WTC11 (cell line): ENCODE data around the gene FAXDC2. TPM values are rescaled to one million over a fixed set of nuclear protein-coding genes. Genes with fewer than 3 reads are reported as not detected.

Source experiments
- AFF4 ChIP-seq: sonication (generic); formaldehyde crosslinking; IDR thresholded peaks from 2 replicates; pipeline ENCODE4 v1.8.1; 2023; ENCODE audit warnings: mild to moderate bottlenecking, missing genetic modification reagents, borderline replicate concordance
- CBFB ChIP-seq: sonication (generic); formaldehyde crosslinking; IDR thresholded peaks from 2 replicates; pipeline ENCODE4 v1.8.1; 2022; ENCODE audit warnings: mild to moderate bottlenecking, low read depth, missing genetic modification reagents
- ESRRA ChIP-seq: sonication (generic); formaldehyde crosslinking; IDR thresholded peaks from 2 replicates; pipeline ENCODE4 v1.8.1; 2022; ENCODE audit warnings: mild to moderate bottlenecking, missing genetic modification reagents, borderline replicate concordance
- FOXJ3 ChIP-seq: sonication (generic); formaldehyde crosslinking; IDR thresholded peaks from 2 replicates; pipeline ENCODE4 v1.9.0; 2021; ENCODE audit warnings: missing genetic modification reagents, mild to moderate bottlenecking, borderline replicate concordance
- HMGA2 ChIP-seq: fragments of 250-450 bp; sonication (Bioruptor Pico); IDR thresholded peaks from 2 replicates; pipeline ENCODE4 v1.4.0; 2021; ENCODE audit warnings: mild to moderate bottlenecking, moderate library complexity
- KAT7 ChIP-seq: sonication (generic); formaldehyde crosslinking; IDR thresholded peaks from 2 replicates; pipeline ENCODE4 v1.8.1; 2023; ENCODE audit warnings: missing genetic modification reagents, mild to moderate bottlenecking, borderline replicate concordance
- NFYB ChIP-seq: sonication (generic); formaldehyde crosslinking; conservative IDR thresholded peaks from 2 replicates; pipeline ENCODE4 v1.8.0; 2022; ENCODE audit warnings: low read depth, missing genetic modification reagents
- SOX15 ChIP-seq: fragments of 250-450 bp; sonication (Bioruptor Pico); IDR thresholded peaks from 2 replicates; pipeline ENCODE4 v1.9.0; 2021; ENCODE audit warnings: mild to moderate bottlenecking
- TP53 ChIP-seq: sonication (generic); formaldehyde crosslinking; IDR thresholded peaks from 2 replicates; pipeline ENCODE4 v1.8.1; 2023; ENCODE audit warnings: mild to moderate bottlenecking, missing genetic modification reagents
- ZNF263 ChIP-seq: sonication (generic); formaldehyde crosslinking; IDR thresholded peaks from 2 replicates; pipeline ENCODE4 v1.8.1; 2022; ENCODE audit warnings: low read depth, mild to moderate bottlenecking, moderate library complexity, missing genetic modification reagents
- ZNF281 ChIP-seq: sonication (generic); formaldehyde crosslinking; IDR thresholded peaks from 2 replicates; pipeline ENCODE4 v1.8.0; 2023; ENCODE audit warnings: mild to moderate bottlenecking, missing genetic modification reagents
- ZNF317 ChIP-seq: sonication (generic); formaldehyde crosslinking; IDR thresholded peaks from 2 replicates; pipeline ENCODE4 v1.8.1; 2023; ENCODE audit warnings: low read depth, mild to moderate bottlenecking, moderate library complexity, missing genetic modification reagents, borderline replicate concordance
- ZNF396 ChIP-seq: fragments of 250-450 bp; sonication (Bioruptor Pico); IDR thresholded peaks from 2 replicates; pipeline ENCODE4 v1.8.0; 2021; ENCODE audit warnings: mild to moderate bottlenecking, moderate library complexity, borderline replicate concordance
- ZNF423 ChIP-seq: fragments of 250-450 bp; sonication (Bioruptor Pico); IDR thresholded peaks from 2 replicates; pipeline ENCODE4 v2.1.2; 2022; ENCODE audit warnings: mild to moderate bottlenecking, moderate library complexity
- ZNF671 ChIP-seq: fragments of 250-450 bp; sonication (Bioruptor Pico); IDR thresholded peaks from 2 replicates; pipeline ENCODE4 v1.8.0; 2021; ENCODE audit warnings: mild to moderate bottlenecking
- total RNA-seq: library from RNA; stranded (reverse); gene quantifications from 3 replicates; pipeline ENCODE4 v1.2.3, GENCODE V29; 2021
- TF ChIP-seq, protein P1 (sequence below): fragments of 250-450 bp; sonication (Bioruptor Pico); IDR thresholded peaks from 2 replicates; pipeline ENCODE4 v1.9.0; 2021; ENCODE audit warnings: mild to moderate bottlenecking, borderline replicate concordance
- TF ChIP-seq, protein P2 (sequence below): sonication (generic); formaldehyde crosslinking; IDR thresholded peaks from 2 replicates; pipeline ENCODE4 v1.8.1; 2022; ENCODE audit warnings: mild to moderate bottlenecking, moderate library complexity, missing genetic modification reagents
- TF ChIP-seq, protein P3 (sequence below): sonication (generic); formaldehyde crosslinking; IDR thresholded peaks from 2 replicates; pipeline ENCODE4 v1.8.1; 2023; ENCODE audit warnings: mild to moderate bottlenecking, missing genetic modification reagents
- TF ChIP-seq, protein P4 (sequence below): sonication (generic); formaldehyde crosslinking; IDR thresholded peaks from 2 replicates; pipeline ENCODE4 v1.8.0; 2023; ENCODE audit warnings: missing genetic modification reagents
- TF ChIP-seq, protein P5 (sequence below): sonication (generic); formaldehyde crosslinking; IDR thresholded peaks from 2 replicates; pipeline ENCODE4 v1.8.1; 2023; ENCODE audit warnings: mild to moderate bottlenecking, missing genetic modification reagents, moderate library complexity
- TF ChIP-seq, protein P6 (sequence below): fragments of 250-450 bp; sonication (Bioruptor Pico); IDR thresholded peaks from 2 replicates; pipeline ENCODE4 v1.9.0; 2021; ENCODE audit warnings: mild to moderate bottlenecking

FAXDC2 gene
- total RNA-seq, 1 experiment from 2014 or later: 3.9 TPM

DNA sequence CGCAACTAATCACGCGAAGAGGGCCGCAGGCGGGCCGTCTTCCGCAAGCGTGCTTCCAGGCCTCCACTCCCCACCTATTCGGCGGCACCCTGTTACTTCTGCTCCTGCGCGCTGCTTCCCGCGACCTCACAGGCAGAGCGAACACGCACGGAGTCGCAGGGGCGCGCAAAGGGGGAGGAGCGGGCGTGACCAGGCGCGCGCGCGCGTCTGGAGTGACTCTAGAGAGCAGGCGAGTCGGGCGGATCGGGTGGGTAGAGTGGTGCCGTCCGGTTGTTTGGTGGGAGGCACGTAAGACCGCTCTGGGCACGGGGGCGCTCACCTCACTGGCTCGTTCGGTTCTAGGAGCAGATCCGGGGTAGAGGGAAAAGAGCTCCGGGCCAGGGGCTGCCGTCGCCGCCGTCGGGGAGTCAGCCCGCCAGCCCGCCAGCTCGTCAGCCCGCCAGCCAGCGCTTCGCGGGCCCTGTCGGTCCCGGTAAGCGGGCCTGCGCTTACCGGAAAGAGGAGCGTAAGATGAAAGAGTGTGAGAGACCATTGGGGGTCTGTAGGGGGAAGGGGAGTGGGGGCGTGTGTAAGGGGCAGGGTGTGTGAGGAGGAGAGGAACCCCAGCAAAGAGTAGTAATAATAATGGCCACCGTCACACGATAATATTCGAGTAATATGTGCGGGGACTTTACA, 8.0 kb upstream of the FAXDC2 start, which contains the start of gene CNOT8 (continued):
- no peak for TF ChIP-seq CBFB
- TF ChIP-seq, protein P1, sequence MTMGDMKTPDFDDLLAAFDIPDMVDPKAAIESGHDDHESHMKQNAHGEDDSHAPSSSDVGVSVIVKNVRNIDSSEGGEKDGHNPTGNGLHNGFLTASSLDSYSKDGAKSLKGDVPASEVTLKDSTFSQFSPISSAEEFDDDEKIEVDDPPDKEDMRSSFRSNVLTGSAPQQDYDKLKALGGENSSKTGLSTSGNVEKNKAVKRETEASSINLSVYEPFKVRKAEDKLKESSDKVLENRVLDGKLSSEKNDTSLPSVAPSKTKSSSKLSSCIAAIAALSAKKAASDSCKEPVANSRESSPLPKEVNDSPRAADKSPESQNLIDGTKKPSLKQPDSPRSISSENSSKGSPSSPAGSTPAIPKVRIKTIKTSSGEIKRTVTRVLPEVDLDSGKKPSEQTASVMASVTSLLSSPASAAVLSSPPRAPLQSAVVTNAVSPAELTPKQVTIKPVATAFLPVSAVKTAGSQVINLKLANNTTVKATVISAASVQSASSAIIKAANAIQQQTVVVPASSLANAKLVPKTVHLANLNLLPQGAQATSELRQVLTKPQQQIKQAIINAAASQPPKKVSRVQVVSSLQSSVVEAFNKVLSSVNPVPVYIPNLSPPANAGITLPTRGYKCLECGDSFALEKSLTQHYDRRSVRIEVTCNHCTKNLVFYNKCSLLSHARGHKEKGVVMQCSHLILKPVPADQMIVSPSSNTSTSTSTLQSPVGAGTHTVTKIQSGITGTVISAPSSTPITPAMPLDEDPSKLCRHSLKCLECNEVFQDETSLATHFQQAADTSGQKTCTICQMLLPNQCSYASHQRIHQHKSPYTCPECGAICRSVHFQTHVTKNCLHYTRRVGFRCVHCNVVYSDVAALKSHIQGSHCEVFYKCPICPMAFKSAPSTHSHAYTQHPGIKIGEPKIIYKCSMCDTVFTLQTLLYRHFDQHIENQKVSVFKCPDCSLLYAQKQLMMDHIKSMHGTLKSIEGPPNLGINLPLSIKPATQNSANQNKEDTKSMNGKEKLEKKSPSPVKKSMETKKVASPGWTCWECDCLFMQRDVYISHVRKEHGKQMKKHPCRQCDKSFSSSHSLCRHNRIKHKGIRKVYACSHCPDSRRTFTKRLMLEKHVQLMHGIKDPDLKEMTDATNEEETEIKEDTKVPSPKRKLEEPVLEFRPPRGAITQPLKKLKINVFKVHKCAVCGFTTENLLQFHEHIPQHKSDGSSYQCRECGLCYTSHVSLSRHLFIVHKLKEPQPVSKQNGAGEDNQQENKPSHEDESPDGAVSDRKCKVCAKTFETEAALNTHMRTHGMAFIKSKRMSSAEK (CRISPR knock-in tag): no peak
- TF ChIP-seq FOXJ3 (CRISPR knock-in tag): no peak
- TF ChIP-seq HMGA2 (CRISPR knock-in tag): peak; percentile 30; the same call in 1 of the 2 replicates
- TF ChIP-seq, protein P2, sequence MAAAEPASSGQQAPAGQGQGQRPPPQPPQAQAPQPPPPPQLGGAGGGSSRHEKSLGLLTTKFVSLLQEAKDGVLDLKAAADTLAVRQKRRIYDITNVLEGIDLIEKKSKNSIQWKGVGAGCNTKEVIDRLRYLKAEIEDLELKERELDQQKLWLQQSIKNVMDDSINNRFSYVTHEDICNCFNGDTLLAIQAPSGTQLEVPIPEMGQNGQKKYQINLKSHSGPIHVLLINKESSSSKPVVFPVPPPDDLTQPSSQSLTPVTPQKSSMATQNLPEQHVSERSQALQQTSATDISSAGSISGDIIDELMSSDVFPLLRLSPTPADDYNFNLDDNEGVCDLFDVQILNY (CRISPR knock-in tag): peak; percentile 85
- TF ChIP-seq ZNF317 (CRISPR knock-in tag): no peak
- TF ChIP-seq, protein P3, sequence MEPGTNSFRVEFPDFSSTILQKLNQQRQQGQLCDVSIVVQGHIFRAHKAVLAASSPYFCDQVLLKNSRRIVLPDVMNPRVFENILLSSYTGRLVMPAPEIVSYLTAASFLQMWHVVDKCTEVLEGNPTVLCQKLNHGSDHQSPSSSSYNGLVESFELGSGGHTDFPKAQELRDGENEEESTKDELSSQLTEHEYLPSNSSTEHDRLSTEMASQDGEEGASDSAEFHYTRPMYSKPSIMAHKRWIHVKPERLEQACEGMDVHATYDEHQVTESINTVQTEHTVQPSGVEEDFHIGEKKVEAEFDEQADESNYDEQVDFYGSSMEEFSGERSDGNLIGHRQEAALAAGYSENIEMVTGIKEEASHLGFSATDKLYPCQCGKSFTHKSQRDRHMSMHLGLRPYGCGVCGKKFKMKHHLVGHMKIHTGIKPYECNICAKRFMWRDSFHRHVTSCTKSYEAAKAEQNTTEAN: 0 out of 2 replicates have a peak, but pooled peaks have one; percentile 22
- no peak for TF ChIP-seq ZNF263 (CRISPR knock-in tag)
- no peak for TF ChIP-seq ZNF281
- no peak for TF ChIP-seq SOX15 (CRISPR knock-in tag)
- TF ChIP-seq KAT7 (CRISPR knock-in tag): no peak
- TF ChIP-seq, protein P4, sequence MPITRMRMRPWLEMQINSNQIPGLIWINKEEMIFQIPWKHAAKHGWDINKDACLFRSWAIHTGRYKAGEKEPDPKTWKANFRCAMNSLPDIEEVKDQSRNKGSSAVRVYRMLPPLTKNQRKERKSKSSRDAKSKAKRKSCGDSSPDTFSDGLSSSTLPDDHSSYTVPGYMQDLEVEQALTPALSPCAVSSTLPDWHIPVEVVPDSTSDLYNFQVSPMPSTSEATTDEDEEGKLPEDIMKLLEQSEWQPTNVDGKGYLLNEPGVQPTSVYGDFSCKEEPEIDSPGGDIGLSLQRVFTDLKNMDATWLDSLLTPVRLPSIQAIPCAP (CRISPR knock-in tag): no peak
- TF ChIP-seq NFYB (CRISPR knock-in tag): no peak
- no peak; the same call in 1 of the 2 replicates for TF ChIP-seq AFF4 (CRISPR knock-in tag)
- TF ChIP-seq, protein P5, sequence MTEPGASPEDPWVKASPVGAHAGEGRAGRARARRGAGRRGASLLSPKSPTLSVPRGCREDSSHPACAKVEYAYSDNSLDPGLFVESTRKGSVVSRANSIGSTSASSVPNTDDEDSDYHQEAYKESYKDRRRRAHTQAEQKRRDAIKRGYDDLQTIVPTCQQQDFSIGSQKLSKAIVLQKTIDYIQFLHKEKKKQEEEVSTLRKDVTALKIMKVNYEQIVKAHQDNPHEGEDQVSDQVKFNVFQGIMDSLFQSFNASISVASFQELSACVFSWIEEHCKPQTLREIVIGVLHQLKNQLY: no peak
- no peak for TF ChIP-seq ESRRA (CRISPR knock-in tag)
- TF ChIP-seq, protein P6, sequence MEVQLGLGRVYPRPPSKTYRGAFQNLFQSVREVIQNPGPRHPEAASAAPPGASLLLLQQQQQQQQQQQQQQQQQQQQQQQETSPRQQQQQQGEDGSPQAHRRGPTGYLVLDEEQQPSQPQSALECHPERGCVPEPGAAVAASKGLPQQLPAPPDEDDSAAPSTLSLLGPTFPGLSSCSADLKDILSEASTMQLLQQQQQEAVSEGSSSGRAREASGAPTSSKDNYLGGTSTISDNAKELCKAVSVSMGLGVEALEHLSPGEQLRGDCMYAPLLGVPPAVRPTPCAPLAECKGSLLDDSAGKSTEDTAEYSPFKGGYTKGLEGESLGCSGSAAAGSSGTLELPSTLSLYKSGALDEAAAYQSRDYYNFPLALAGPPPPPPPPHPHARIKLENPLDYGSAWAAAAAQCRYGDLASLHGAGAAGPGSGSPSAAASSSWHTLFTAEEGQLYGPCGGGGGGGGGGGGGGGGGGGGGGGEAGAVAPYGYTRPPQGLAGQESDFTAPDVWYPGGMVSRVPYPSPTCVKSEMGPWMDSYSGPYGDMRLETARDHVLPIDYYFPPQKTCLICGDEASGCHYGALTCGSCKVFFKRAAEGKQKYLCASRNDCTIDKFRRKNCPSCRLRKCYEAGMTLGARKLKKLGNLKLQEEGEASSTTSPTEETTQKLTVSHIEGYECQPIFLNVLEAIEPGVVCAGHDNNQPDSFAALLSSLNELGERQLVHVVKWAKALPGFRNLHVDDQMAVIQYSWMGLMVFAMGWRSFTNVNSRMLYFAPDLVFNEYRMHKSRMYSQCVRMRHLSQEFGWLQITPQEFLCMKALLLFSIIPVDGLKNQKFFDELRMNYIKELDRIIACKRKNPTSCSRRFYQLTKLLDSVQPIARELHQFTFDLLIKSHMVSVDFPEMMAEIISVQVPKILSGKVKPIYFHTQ (CRISPR knock-in tag): no peak
- no peak for TF ChIP-seq TP53 (CRISPR knock-in tag)
- TF ChIP-seq ZNF396 (CRISPR knock-in tag): no peak
- TF ChIP-seq ZNF671: no peak
- TF ChIP-seq ZNF423 (CRISPR knock-in tag): no peak
